Chondrocyte (in vitro differentiated cells): ENCODE measurements around the gene OR10A4. TPM values are rescaled to one million over a fixed set of nuclear protein-coding genes. Genes with fewer than 3 reads are reported as not detected.
"Not testable (repeated sequence)": the region's sequence is repeated elsewhere in the genome, so short reads cannot be mapped to it uniquely, and the experiment has no call there.

Source experiments
- DNase-seq: peaks from one replicate; pipeline ENCODE4 v3.0.0; 2021; ENCODE audit warnings: mixed read lengths, low spot score
- H3K27ac Mint-ChIP-seq: one replicate; pipeline ENCODE4 v1.8.0; 2021; ENCODE audit warnings: mild to moderate bottlenecking, moderate library complexity, mixed read lengths; ENCODE audit not compliant: unreplicated experiment
- H3K27me3 Mint-ChIP-seq: 2 replicates; pipeline ENCODE4 v1.8.0; 2021; ENCODE audit warnings: low read depth, mixed read lengths
- H3K36me3 Mint-ChIP-seq: 2 replicates; pipeline ENCODE4 v1.8.0; 2021; ENCODE audit warnings: low read depth, mixed read lengths
- H3K4me1 Mint-ChIP-seq: 2 replicates; pipeline ENCODE4 v1.8.0; 2021; ENCODE audit warnings: low read depth, mild to moderate bottlenecking, mixed read lengths
- H3K4me3 Mint-ChIP-seq: one replicate; pipeline ENCODE4 v1.8.0; 2021; ENCODE audit warnings: mild to moderate bottlenecking, moderate library complexity, mixed read lengths; ENCODE audit not compliant: unreplicated experiment
- H3K9me3 Mint-ChIP-seq: 2 replicates; pipeline ENCODE4 v1.8.0; 2021; ENCODE audit warnings: low read depth, mixed read lengths
- total RNA-seq: library from RNA; stranded (reverse); gene quantifications from 3 replicates; pipeline ENCODE4 v1.2.1, GENCODE V29; 2021
- TF ChIP-seq, protein P1 (sequence below): fragments of 200-600 bp; sonication (generic); IDR thresholded peaks from 2 replicates; pipeline ENCODE4 v1.5.0; 2021; ENCODE audit warnings: antibody characterized with exemption, mild to moderate bottlenecking, moderate library complexity

The OR10A4 gene
- total RNA-seq, 1 donor from 2014 or later = not detected

DNA sequence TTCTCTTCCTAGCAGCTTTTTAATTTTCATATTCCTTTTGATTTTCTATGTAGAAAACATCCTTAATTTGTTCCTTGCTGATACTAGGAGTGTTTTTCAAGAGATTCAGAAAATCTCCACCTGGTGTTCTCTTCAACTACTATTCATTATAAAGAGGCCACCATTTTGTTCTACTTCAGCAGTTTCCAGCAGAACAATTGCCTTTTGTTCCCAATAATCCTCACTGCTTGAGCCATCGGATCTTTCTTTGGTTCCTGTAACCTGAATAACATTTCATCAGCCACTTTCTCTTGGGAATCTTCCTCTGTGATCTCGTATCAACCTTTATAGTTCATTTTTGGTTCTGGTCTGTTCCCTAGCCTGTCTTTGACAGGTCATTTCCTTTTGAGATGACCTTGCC lies 32.8 kb upstream of the OR10A4 start:
- TF ChIP-seq, protein P1, sequence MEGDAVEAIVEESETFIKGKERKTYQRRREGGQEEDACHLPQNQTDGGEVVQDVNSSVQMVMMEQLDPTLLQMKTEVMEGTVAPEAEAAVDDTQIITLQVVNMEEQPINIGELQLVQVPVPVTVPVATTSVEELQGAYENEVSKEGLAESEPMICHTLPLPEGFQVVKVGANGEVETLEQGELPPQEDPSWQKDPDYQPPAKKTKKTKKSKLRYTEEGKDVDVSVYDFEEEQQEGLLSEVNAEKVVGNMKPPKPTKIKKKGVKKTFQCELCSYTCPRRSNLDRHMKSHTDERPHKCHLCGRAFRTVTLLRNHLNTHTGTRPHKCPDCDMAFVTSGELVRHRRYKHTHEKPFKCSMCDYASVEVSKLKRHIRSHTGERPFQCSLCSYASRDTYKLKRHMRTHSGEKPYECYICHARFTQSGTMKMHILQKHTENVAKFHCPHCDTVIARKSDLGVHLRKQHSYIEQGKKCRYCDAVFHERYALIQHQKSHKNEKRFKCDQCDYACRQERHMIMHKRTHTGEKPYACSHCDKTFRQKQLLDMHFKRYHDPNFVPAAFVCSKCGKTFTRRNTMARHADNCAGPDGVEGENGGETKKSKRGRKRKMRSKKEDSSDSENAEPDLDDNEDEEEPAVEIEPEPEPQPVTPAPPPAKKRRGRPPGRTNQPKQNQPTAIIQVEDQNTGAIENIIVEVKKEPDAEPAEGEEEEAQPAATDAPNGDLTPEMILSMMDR = no peak
- no peak for DNase-seq
- Mint-ChIP-seq H3K4me1 (no peaks in the 10 kb centered on the region), H3K4me3 (no peak overlapping the region), H3K9me3 (peaks cover 22% of the 10 kb centered on the region), H3K27me3 (no peaks in the 10 kb centered on the region), H3K36me3 (peaks cover 3% of the 10 kb centered on the region), H3K27ac (no peak overlapping the region)

DNA sequence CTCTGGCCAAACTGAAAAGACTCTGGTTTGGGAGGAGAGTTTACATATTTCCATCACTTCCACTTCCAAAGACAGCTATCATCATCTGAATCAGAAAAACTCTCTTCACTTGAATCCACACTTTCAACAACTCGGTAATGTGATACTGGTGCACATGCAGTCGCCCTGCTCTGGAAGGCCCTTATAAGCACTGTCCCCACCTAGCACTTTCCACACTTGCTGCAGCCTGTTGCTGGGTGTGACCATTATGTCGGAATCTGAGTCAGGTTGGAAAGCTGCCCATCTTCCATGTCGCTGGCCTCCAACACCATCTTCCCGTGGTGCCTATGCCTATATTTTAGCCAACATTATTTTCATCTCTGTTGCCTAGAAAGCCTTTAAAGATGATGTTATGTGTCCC lies 32.1 kb upstream of the OR10A4 start:
- DNase-seq = no peak
- Mint-ChIP-seq H3K36me3 (peaks cover 3% of the 10 kb centered on the region), H3K27me3 (no peaks in the 10 kb centered on the region), H3K4me1 (no peaks in the 10 kb centered on the region), H3K9me3 (peaks cover 23% of the 10 kb centered on the region), H3K27ac (no peak overlapping the region), H3K4me3 (no peak overlapping the region)
- TF ChIP-seq, protein P1 = no peak

DNA sequence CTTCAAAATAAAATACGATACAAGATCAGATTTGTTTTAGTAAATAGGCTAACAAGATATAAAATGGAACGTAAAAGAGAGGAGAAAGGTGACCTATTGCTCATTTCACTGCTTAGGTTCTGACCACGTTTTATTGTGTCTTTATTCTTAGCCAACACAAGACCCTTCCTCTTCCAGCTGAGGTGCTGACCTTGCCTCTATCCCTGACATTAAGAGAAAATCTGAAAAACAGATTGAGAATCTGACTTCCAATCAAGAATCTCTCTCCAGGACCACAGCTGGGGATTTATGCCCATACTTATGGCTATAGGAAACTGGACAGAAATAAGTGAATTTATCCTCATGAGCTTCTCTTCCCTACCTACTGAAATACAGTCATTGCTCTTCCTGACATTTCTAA lies 31.0 kb upstream of the OR10A4 start, which contains the start of gene OR10A5:
TSS of gene OR10A5 (plus strand) at position 301 of the 400 bp plus-strand sequence. CDS start at position 301, 0 bp downstream.
- no peaks in the 10 kb centered on the region for H3K27me3 Mint-ChIP-seq
- no peak within 1 kb of the TSS for H3K27ac Mint-ChIP-seq
- no peak for DNase-seq
- peaks cover 3% of the 10 kb centered on the region for H3K36me3 Mint-ChIP-seq
- peaks cover 24% of the 10 kb centered on the region for H3K9me3 Mint-ChIP-seq
- no peak within 1 kb of the TSS for H3K4me3 Mint-ChIP-seq
- no peaks in the 10 kb centered on the region for H3K4me1 Mint-ChIP-seq
- TF ChIP-seq, protein P1 = no peak

DNA sequence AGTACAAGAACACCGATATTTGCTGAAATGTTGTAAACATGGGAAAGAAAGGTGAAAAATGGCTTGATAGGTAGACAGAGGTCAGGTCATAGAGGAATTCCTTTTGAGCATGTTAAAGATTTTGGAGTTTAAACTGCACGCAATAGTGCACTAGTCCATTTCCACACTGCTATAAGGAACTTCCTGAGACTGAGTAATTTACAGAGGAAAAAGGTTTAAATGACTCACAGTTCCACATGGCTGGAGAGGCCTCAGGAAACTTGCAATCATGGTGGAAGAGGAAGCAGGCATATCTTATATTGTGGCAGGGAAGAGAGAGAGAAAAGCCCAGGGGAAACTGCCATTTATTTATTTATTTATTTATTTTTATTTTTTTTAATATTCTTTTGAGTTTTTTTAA lies 25.9 kb upstream of the OR10A4 start:
- Mint-ChIP-seq H3K9me3 (peaks cover 30% of the 10 kb centered on the region), H3K36me3 (peaks cover 3% of the 10 kb centered on the region), H3K27me3 (no peaks in the 10 kb centered on the region), H3K4me1 (no peaks in the 10 kb centered on the region), H3K4me3 (no peak overlapping the region), H3K27ac (no peak overlapping the region)
- TF ChIP-seq, protein P1 = no peak
- DNase-seq = no peak

DNA sequence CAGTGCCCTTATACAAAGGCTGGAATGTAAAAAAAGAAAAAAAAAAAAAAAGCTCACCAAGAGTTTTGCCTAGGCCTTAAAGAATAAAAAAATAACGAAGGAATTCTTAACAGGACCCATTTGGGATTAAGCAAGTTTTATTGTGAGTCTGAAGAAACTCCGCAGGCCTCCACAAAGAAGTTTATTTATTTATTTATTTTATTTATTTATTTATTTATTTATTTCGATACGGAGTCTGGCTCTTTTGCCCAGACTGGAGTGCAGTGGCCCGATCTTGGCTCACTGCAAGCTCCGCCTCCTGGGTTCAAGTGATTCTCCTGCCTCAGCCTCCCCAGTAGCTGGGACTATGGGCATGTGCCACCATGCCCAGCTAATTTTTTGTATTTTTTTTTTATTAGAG lies 21.6 kb upstream of the OR10A4 start:
- H3K27ac Mint-ChIP-seq, DNase-seq, H3K27me3 Mint-ChIP-seq, H3K4me1 Mint-ChIP-seq, H3K36me3 Mint-ChIP-seq, H3K4me3 Mint-ChIP-seq: not testable (repeated sequence)
- H3K9me3 Mint-ChIP-seq = peaks cover 17% of the 10 kb centered on the region

DNA sequence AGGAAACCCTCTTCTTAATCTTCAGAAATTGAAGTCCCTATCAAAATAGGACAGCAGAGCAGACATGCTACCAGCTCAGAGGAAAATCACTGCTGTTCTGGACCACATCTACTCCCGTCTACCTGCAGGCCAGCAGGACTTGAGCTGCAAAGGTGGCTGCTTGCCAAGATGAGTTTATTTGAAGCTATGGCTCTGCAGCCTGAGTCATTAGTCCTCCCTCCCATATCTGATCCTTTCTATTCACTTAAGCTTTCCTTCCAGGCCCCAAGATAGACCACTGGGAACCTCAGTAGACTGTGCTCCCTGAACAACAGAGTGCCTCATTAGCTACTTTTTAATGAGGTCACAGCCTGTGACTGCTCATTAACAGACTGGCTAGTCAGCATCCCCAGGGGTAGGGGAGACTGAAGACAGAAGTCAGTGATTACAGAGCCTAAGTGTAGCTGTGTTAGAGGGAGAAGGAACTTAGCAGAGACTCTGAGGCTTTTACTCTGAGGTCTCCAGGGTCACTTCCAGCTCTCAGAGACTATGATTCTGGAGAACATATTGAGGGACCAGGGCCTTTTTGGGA lies 20.4 kb upstream of the OR10A4 start:
- TF ChIP-seq, protein P1 = no peak
- Mint-ChIP-seq H3K27ac (no peak overlapping the region), H3K4me3 (no peak overlapping the region), H3K9me3 (peaks cover 18% of the 10 kb centered on the region), H3K36me3 (no peaks in the 10 kb centered on the region), H3K4me1 (no peaks in the 10 kb centered on the region), H3K27me3 (no peaks in the 10 kb centered on the region)
- no peak for DNase-seq
